Retina (tissue), 1 donor: ENCODE measurements around the gene DNAJC8.
A peak's percentile ranks its signal among the peaks of the same experiment; 100 is the strongest.

Experiments
- DNase-seq: peaks from one replicate; pipeline ENCODE4 v3.0.0-alpha.2; 2016

DNAJC8 gene

GRCh38 chr1:28199328-28200233 is 33.2 kb downstream of the DNAJC8 start:
- no peak for DNase-seq

GRCh38 chr1:28197682-28198415 is 35.0 kb downstream of the DNAJC8 start:
- no peak for DNase-seq

- no peak for DNase-seq
These were observed 36.5 kb downstream of the DNAJC8 start for GRCh38 chr1:28196330-28196729.

GRCh38 chr1:28195780-28196179 is 37.0 kb downstream of the DNAJC8 start:
- no peak for DNase-seq

- no peak for DNase-seq
These were observed 38.3 kb downstream of the DNAJC8 start for GRCh38 chr1:28194326-28195035.

GRCh38 chr1:28193701-28194161 is 39.1 kb downstream of the DNAJC8 start:
- no peak for DNase-seq

GRCh38 chr1:28190996-28191645 is 41.7 kb downstream of the DNAJC8 start:
- DNase-seq = no peak

GRCh38 chr1:28190337-28190979 is 42.4 kb downstream of the DNAJC8 start:
- DNase-seq = no peak

- DNase-seq = no peak
These were observed 47.8 kb downstream of the DNAJC8 start for GRCh38 chr1:28185071-28185470.

- DNase-seq = no peak
These were observed 52.2 kb downstream of the DNAJC8 start for GRCh38 chr1:28180306-28181305.

- no peak for DNase-seq
These were observed 53.9 kb downstream of the DNAJC8 start for GRCh38 chr1:28178690-28179485.

- no peak for DNase-seq
These were observed 56.0 kb downstream of the DNAJC8 start, which contains the start of gene PTAFR for GRCh38 chr1:28176492-28177470. Gene PTAFR (minus strand): TSS chr1:28176690. CDS start chr1:28151021, 25,669 bp downstream.

- no peak for DNase-seq
These were observed 56.8 kb downstream of the DNAJC8 start for GRCh38 chr1:28175955-28176485.

- DNase-seq = no peak
These were observed 58.9 kb downstream of the DNAJC8 start for GRCh38 chr1:28173980-28174297.

- DNase-seq = peak; percentile 27
These were observed 59.5 kb downstream of the DNAJC8 start for GRCh38 chr1:28173151-28173979.

GRCh38 chr1:28172713-28173150 is 60.1 kb downstream of the DNAJC8 start:
- no peak for DNase-seq

GRCh38 chr1:28171246-28171645 is 61.6 kb downstream of the DNAJC8 start:
- no peak for DNase-seq
